CD4-positive, alpha-beta T cell treated with Interferon alpha-2 for 1 hour (primary cell): ENCODE measurements around the gene CIAO3.
"Not testable (repeated sequence)": the region's sequence is repeated elsewhere in the genome, so short reads cannot be mapped to it uniquely, and the experiment has no call there.

Source experiments
- DNase-seq, 2 donors: peaks; one replicate each; pipeline ENCODE4 v3.0.0-alpha.2; 2020 to 2022

CIAO3 gene

DNA sequence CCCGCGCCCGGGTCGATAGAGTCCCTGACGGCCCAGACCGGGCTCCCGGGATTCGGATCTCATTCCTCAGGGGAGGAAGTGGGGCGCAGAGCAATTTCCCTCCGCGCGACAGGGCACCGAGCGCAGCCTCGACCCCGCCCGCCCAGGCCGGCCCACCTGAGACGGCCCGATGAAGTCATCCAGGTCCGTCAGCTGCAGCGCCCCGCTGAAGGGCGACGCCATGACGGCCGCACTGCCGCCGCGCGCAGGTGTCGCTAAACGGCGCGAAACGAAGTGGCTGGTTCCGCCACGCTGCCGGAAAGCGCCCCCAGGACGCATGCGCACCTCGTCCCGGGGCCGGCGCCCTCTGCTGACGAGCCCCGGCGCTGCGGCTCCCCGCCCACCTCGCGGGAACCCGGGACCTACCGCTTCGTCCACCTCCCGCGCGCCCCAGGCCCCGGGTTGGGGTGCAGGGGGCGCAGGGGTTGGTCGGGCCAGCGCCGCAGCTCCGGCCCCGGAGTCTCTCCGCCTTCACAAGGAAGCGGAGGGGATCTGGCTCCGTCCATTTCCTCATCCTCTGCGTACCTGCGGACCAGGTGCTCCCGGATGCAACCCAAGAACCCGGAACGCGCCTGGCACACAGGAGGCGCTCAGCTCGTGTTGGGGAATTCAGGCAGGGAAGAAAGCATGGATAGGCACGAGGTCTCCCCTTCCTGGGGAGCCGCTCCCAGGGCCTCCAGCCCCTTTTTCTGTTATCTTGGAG lies at the start of gene CIAO3:
Gene CIAO3 (minus strand): TSS at position 234 of the 742 bp plus-strand sequence. CDS start 12 bp downstream, at position 222.
- DNase-seq = peak; percentile 87 to 93

DNA sequence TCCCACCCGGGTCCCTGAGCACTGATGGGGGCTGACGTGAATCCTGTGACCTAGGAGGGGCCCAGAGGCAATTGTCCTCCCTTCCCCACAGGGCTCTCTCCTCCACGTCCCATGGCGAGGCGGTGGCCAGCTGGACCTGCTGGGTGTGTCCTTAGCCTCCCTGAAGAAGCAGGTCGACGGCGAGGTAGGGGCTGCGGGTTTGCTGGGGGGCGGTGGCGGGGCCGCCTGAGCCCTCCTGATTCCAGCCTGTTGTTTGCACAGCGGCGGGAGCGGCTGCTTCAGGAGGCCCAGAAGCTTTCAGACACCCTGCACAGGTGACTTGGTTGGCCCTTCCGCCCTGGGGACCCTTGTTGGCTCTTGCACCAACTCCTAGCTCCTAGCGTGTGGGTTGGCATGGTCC lies 49.3 kb upstream of the CIAO3 start:
- DNase-seq = no peak

DNA sequence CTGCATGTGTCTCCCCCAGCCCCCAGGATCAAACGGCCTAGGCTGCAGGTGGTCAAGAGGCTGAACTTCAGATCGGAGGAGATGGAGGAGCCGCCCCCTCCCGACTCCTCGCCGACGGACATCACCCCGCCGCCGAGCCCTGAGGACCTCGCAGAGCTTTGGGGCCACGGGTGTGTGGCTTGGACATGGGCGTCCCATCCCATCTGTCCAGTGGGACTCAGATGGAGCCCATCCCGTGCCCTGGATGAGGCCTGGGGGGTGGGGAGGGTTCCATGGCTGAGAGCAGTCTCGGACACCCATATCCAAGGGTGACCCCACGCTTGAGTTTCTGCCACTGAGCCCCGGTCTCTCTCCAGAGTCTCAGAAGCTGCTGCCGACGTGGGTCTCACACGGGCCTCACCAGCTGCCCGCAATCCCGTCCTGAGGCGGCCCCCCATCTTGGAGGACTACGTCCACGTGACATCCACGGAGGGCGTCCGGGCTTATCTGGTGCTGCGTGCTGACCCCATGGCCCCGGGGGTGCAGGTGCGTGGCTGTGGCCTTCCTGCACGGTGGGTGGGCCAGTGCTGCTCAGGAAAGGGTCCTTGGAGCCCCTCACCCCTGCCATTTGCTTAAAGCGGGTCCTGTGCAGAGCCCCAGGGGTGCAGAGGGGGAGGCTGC lies 48.5 kb upstream of the CIAO3 start:
- no peak for DNase-seq

DNA sequence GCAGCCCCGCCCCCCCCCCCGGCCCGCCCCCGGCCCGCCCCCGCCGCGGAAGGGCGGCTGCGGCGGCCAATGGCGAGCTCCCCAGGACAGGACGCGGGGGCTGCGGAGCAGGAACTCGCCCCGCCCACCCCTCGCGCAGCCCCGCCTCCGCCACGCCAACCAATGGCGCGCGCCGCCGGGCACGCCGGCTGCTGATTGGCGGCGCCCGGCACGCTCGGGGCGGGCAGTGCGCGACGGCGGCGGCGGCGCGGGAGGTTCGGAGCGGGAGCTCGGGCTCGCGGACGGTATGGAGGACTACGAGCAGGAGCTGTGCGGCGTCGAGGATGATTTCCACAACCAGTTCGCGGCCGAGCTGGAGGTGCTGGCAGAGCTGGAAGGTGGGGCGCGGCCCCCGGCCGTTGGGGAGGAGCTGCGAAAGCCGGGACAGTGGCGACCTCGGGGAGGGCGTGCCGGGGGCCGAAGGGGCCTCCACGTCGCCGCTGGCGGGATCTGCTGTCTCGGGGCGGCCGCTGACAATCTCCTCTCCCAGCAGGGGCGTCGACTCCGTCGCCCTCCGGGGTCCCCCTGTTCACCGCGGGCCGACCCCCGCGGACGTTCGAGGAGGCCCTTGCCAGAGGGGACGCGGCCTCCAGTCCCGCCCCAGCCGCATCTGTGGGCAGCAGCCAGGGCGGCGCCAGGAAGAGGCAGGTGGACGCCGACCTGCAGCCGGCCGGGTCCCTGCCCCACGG lies 47.8 kb upstream of the CIAO3 start, which contains the start of gene CHTF18:
Gene CHTF18 (plus strand): TSS at position 222 of the 728 bp plus-strand sequence. CDS start 65 bp downstream, at position 287.
- peak; percentile 95 to 97 for DNase-seq

DNA sequence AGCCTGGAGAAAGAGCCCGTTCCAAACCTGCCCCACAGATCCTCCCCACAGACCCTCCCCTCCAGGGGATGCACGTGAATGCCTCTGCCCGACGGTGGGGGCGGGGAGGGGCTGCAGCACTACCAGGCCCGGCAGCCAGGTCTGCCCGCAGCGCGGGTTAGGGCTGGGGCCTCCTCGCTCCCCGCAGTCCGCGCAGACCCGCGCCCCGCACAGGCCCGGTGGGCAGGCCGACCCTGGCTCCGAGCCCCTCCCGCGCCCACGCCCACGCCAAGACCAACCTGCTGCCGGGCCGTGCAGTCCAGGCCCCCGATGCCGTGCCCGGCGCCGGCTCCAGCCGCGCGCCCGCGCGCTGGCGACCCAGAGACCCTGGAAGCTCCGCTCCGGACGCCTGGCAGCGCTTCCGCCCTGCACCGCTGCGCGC lies 47.2 kb upstream of the CIAO3 start, which contains the start of gene RPUSD1:
Gene RPUSD1 (minus strand): TSS at position 404 of the 421 bp plus-strand sequence. CDS start 644 bp downstream, outside the sequence.
- no peak for DNase-seq

DNA sequence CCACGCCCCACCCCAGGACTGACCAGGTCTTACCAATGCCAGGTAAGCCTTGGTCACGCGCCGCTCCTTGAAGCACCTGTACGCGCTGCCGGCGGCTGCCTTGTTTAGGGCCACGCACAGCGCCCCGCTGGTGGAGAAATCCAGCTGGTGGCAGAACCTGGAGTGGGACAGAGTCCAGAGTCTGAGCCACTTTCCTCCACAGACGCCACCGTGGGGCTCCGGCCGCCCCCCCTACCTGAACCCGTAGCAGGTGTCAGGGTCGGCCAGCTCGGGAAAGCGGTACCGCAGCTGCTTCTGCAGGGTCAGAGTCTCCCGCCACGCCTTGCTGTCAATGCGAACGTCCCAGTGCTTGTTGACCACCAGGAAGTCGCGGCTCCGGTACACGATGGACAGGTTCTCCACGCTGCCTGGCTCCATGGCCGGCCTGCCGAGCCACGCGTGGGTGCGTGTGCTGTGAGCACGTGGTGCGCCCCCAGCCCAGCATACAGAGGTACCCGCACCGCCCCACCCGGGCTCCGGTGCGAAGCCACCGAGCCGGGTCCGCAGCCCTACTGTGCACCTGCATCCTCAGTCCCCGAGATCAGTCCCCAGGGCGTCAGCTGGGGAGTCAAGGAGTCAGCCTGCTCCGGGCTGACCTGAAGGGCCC lies 46.6 kb upstream of the CIAO3 start:
- no peak for DNase-seq

DNA sequence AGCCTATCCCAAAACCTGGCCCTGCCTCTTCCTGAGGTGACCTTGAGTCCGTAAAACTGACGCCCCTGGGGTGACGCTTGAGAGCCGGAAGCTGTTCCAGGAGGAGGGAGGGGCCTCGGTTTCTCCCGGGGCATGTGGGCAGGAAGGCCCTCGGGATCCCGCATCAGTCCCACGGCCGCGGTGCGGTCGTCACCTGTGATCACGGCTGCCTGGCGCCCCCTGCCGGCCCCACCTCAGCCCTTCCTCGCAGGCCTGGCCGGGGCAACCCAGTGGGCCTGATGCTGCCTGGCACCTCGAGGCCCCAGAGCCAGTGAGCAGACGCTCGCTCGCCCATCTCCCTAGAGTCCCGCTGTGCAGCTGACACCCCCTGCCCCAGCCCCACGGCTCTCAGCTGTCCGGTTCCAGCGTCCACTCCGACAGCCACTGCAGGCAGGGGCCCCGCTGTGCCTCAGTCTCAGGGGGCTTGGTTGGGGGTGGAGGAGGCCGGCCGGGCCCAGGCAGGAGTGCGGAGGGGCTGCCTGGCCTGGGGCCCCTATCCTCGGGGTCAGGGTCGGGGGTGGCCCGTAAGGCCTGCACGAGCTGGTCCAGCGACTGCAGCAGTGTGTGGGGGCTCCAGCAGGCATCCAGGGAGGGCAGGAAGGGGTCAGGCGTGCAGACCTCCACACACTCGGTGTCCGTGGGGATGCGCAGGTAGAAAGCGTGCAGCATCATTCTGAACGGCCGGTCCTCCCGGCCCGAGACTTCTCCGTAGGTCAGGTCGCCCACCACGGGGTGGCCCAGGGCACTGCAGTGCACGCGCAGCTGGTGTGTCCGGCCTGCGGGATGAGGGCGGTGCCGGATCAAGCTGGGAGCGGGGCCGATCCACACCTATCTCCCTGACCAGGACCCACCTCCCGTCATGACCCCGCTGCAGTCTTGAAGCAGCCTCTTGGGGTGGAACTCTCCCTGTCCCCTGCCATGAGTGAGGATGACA lies 45.1 kb upstream of the CIAO3 start:
- DNase-seq = peak; percentile 66 to 79

DNA sequence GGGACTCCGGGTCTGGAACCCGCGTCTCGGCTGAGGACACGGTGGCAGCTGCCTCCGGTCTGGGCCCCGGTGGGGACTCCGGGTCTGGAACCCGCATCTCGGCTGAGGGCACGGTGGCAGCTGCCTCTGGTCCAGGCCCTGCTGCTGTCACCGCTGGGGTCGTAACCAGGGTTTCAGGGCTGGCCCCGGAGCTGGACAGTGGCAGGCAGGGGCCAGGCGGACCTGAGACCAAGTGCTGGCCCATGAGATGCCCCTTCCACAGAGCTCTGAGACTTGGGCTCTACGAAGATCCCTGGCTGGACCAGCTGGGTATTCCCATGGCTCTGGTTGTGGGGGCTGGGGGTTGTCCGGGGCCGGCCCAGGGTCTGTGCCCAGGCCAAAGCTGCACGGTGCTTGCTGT lies 43.6 kb upstream of the CIAO3 start:
- DNase-seq = no peak

DNA sequence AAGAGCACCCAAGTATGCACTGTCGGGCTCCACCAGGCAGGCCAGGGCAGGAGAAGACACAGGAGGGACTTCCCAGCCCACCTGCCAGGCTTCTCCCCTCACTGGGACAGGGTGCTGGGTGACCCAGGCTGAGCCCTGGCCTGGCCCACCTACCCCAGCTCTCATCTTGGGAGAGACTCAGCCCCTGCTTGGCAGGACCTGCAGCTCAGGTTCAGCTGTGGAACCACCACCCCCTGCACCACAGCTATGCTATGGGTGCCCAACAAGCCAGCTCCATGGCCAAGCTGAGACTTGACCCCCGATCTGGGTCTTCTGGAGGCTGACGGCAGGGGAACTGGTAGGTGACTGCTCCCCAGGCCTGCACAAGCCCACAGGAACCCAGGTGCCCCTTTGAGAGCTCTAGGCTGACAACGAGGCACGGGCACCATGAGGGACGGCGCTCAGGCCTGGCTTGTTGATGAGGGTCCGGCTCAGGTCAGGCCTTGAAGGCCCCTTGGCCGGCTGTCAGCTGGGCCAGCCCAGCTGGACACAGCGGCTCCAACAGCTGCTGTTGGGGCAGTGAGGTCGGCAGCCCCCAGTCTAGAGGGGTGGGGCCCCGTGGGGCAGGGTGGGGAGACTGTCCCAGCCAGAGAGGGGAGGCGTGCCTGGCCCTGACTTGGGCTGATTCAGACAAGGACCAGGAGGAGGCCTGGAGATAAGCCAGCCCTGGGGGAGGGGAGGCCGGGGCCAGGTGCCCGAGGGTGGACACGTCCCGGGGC lies 42.8 kb upstream of the CIAO3 start:
- DNase-seq = no peak

DNA sequence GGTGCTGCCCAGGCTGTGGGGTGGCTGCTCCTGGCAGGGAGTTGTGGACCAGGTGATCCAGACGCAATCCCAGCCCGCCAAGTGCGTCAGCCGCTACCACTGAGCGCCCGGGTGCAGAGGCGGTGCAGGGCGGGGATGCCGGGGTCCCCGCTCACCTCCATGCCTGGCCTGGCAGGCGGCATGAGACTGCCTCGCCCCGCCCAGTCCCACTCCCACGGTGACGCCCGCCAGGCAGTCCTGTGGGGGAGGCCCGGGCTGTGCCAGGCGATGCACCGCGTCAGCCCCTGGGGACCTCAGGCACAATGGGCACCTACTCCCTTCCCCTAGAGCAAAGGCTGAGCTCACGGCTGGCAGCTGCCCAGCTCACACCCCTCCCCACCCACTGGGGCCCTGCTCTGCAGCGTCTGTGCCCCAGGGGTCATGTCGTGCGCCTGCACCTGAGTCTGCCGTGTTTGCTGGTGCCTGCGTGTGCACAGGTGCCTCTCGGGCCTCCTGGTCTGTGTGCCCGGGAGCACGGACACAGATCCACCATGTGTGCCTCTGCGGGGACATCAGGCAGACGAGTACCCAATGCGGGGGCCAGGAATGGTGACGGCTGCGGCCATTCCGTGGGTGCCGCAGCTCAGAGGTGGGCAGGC lies 42.1 kb upstream of the CIAO3 start:
- no peak for DNase-seq

DNA sequence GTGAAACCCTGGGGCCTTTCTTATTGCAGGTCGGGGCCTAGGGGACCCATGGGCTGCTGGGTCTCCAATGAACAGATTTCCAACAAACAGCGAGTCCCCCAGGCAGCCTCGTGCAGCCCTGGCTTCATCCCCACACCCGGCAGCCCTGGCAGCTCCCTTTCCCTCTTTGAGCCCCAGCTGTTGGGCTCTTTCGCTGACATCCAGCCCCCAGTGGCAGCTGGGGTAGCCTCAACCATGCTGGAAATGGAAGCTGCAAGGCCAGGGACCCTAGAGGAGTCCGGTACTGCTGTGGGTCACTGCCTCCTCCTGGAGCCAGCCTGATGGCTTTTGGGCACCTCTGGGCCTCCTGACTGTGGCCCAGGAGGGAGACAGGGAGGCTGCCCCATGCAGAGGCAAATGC lies 41.5 kb upstream of the CIAO3 start:
- no peak for DNase-seq

DNA sequence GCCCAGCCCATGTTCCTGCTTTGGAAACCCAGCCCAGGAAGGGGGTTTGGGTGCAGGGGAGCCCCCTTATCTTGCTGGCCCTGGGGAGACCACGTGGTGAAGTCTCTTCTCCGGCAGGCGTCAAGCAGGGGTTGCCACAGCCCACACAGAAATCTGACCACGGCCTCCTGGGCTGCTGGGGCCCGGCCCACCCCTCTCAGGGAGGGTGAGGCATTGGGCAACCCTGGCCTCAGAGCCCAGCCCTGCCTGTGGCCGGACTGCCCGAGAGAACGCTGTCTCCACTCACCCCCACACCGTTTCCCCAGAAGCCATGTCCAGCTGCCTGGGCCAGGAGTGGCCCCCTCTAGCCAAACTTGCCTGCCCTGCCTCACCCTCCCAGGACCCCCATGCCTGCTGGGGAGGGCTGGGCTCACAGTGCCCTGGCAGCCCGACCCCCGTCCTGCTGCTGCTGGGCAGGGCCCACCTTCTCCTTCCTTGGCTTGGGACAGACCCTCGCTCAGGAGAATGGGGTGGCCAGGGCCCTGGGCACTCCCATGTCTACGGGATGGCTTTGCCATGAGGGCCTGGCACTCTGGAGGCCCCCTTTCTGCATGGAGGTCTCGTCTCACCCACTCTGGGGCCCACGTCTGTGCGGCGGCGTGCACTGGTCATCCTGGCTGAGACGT lies 40.7 kb upstream of the CIAO3 start:
- DNase-seq = no peak

DNA sequence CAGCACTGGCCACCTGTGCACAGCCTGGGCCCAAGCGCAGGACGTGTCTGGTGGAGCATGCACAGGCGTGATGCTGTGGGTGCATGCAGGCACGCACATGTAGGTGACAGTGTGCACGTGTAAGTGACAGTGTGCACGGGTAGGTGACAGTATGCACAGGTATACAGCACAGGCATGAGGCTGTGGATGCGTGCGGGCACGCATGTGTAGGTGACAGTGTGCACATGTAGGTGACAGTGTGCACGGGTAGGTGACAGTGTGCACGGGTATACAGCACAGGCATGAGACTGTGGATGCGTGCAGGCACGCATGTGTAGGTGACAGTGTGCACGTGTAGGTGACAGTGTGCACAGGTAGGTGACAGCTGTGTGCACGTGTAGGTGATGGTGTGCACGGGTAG lies 39.5 kb upstream of the CIAO3 start:
- no peak for DNase-seq

DNA sequence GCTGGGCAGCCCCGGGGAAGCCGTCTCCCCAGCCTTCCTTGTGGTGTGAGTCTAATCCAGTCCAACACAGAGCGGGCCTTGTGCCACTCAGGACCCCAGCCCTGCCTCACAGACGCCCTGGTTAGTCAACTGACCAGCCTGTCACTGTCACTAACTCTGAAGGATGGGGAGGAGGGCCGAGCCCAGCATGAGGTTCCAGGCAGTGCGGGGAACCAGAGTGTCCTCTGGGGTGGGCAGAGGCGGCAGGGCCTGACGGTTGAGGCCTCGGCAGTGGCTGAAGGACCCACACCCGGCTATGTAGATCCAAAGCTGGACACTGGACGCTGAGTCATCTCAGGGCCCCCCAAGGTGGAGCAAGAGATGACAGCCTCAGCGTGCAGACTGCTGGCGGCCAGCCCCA lies 38.8 kb upstream of the CIAO3 start:
- DNase-seq = no peak

DNA sequence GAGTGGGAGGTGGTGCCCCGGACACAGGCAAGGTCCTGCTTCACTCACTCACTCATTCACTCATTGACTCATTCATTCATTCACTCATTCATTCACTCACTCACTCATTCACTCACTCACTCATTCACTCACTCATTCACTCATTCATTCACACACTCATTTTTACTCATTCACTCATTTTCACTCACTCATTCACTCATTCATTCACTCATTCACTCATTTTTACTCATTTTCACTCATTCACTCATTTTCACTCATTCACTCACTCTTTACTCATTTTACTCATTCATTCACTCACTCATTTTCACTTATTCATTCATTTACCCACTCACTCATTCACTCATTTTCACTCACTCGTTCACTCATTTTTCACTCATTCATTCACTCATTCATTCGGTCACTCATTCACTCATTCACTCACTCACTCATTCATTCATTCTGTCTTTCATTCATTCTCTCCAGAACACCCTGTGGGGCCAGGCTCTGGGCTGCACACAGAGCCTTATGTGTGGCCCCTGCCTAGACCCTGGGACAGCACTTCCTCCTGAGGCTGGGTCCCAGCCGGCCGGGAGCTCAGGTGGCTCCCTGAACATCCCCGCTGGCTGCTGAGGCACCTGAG lies 38.2 kb upstream of the CIAO3 start:
- no peak for DNase-seq

DNA sequence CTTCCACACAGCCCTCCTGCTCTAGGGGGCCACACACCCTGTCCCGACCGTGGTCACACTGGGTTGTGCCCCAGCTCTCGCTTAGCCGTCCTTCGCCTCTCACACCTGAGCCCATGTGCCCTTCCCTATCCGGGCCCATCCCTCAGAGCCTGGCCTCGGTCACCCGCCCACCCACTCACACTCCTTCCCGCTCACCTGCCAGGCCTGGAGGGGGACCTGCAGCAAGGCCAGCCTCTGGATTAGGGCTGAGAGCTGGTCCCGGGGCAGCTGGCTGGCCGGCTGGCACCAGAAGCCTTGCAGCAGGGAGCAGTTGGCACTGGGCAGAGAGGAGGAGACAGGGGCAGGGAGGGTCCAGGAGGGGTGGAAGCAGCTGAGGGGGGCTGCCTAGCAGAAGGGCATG lies 37.6 kb upstream of the CIAO3 start:
- no peak for DNase-seq

DNA sequence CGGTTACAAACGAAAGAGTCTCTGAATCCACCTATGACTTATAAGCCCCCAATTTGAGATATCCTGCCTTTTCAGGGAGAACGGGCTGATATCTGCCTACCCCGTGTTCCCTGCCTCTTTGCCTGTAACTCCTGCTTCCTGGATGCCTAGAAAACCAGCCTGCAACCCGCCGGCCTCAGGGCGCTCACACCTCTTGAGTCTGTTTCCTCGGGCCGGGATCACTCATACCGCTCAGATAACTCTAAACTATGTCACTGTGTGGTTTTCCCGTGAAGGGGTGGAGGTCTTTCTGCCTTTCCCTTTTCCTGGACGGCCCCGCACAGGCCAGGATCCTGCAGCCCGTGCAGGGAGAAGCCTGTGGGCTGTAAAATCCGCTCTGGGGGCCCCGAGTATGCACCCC lies 37.0 kb upstream of the CIAO3 start:
- no peak for DNase-seq

DNA sequence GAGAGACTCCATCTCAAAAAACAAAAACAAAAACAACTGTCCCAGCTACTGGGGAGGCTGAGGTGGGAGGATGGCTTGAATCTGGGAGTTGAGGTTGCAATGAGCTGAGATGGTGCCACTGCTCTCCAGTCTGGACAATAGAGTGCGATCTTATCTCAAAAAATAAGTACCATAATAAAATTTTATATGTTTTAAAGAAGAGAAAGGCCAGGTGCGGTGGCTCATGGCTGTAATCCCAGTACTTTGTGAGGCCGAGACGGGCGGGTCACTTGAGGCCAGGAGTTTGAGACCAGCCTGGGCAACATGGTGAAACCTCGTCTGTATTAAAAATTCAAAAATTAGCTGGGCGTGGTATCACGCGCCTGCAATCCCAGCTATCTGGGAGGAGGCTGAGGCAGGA lies 36.0 kb upstream of the CIAO3 start:
- no peak for DNase-seq

DNA sequence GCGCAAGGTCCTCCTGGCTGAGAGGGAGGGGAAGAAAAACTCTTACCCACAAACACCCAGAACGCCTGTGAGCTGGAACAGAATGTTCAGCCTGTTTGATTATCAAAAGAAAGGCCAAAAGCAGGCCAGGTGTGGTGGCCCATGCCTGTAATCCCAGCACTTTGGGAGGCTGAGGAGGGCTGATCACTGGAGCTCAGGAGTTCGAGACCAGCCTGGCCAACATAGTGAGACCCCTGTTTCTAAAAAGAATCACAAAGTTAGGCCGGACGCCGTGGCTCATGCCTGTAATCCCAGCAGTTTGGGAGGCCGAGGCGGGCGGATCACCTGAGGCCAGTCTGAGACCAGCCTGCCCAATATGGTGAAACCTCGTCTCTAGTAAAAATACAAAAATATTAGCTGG lies 35.5 kb upstream of the CIAO3 start:
- not testable (repeated sequence) for DNase-seq
